Measurements from ENCODE around the gene DGLUCY. TPM values are rescaled to one million over a fixed set of nuclear protein-coding genes. Genes with fewer than 3 reads are reported as not detected.

DGLUCY gene
- total and polyA plus RNA-seq, 2 of the 8 experiments (the other 6 are each of a cell fraction or from before 2014, with no cell fraction given), result 24.9 to 31.8 TPM

DNA sequence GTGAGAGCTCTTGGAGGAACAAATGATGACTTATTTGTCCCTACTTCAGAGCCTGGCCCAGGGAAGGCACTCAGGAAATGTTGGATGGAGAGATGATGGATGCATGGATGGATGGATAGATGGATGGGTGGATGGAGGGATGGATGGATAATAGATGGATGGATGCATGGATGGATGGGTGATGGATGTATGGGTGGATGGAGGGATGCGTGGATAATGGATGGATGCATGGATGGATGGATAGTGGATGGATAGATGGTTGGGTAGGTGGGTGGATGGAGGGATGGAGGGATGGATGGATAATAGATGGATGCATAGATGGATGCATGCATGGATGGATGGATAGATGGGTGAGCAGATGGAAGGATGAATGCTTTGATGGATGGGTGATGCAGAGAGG lies 107.4 kb downstream of the DGLUCY start:
- Histone ChIP-seq H3K9me3 (ENCODE audit: insufficient read depth in 2 of 2, low read depth in 1 of 2, low read length in 1 of 2) (no peaks in the 10 kb centered on the region), H3K4me3 (ENCODE audit: extremely low read depth in 1 of 4, insufficient read depth in 2 of 4, low read depth in 3 of 4, low read length in 4 of 4) (no peak overlapping the region), H3K4ac (replicated peaks; ENCODE audit: insufficient read length, low read depth, low read length) (no peak overlapping the region), H3K79me2 (ENCODE audit: control insufficient read depth in 1 of 2, insufficient read depth in 2 of 2, low read length in 2 of 2) (no peaks in the 10 kb centered on the region), H2BK5ac (ENCODE audit: low read depth, low read length) (no peak overlapping the region), H3K4me1 (replicated peaks in 1 of 4; ENCODE audit: control insufficient read depth in 3 of 4, insufficient read depth in 4 of 4, low read length in 3 of 4) (no peaks in the 10 kb centered on the region; a peak in 1 of 7 replicates), H2AK5ac (ENCODE audit: low read depth, low read length) (no peak overlapping the region), H3K18ac (ENCODE audit: extremely low read depth, low read length) (no peak overlapping the region), H2AFZ (ENCODE audit: low read length) (no peak overlapping the region), H2BK12ac (ENCODE audit: low read depth, low read length) (no peak overlapping the region), H3K14ac (ENCODE audit: insufficient read length) (no peak overlapping the region), H3K79me1 (ENCODE audit: low read depth, low read length) (no peaks in the 10 kb centered on the region), H4K20me1 (replicated peaks in 1 of 2; ENCODE audit: control insufficient read depth in 1 of 2, insufficient read depth in 2 of 2, low read length in 2 of 2) (no peaks in the 10 kb centered on the region), H3K36me3 (ENCODE audit: control insufficient read depth in 2 of 4, insufficient read depth in 4 of 4, low read length in 3 of 4) (0 out of 8 replicates have a peak, but pooled peaks cover 0 to 3% (median 0%) of the 10 kb centered on the region in 4 experiments), H3K27me3 (replicated peaks in 1 of 4; ENCODE audit: control insufficient read depth in 3 of 4, extremely low read depth in 1 of 4, insufficient read depth in 3 of 4, low read length in 3 of 4) (no peaks in the 10 kb centered on the region; a peak in 1 of 7 replicates), H3K9ac (replicated peaks in 1 of 4; ENCODE audit: extremely low read depth in 1 of 4, low read depth in 3 of 4, low read length in 3 of 4) (no peak overlapping the region; a peak in 1 of 7 replicates), H3K23me2 (ENCODE audit: low read depth, low read length) (peaks cover 3% of the 10 kb centered on the region; the same call in 1 of the 2 replicates), H3K27ac (ENCODE audit: low read depth, low read length) (no peak overlapping the region), H4K5ac (ENCODE audit: insufficient read length, low read depth, low read length) (no peak overlapping the region), H2BK15ac (ENCODE audit: low read length) (no peak overlapping the region), H2BK120ac (replicated peaks; ENCODE audit: low read depth, low read length) (no peak overlapping the region), H4K8ac (ENCODE audit: extremely low read depth, insufficient read depth, low read length) (no peak overlapping the region), H3K4me2 (ENCODE audit: insufficient read depth in 1 of 2, low read depth in 2 of 2, low read length in 2 of 2) (no peak overlapping the region), H2BK20ac (ENCODE audit: low read length) (no peak overlapping the region), H3K56ac (replicated peaks; ENCODE audit: insufficient read length, low read depth, low read length) (no peak overlapping the region), H4K91ac (replicated peaks; ENCODE audit: insufficient read length, low read length) (no peak overlapping the region), H3K23ac (ENCODE audit: insufficient read length) (no peak overlapping the region)
- ChIA-PET CTCF (ENCODE audit: partially characterized antibody) (no interaction called here), POLR2A (ENCODE audit: partially characterized antibody) (interaction anchor here (0.9 kb wide), 1 partner anchor 9 kb away, joined by 3 read pairs; no protein-coding TSS in a partner anchor)
- no peak for DNase-seq (ENCODE audit: low read depth in 1 of 2, low spot score in 2 of 2)
- no peak for TF ChIP-seq KDM4A (IDR thresholded peaks at IDR 0.05; ENCODE audit: low read depth, low read length, severe bottlenecking)
- no peak for TF ChIP-seq TCF12 (IDR thresholded peaks at IDR 0.05; ENCODE audit: low read depth, low read length)
- no peak for TF ChIP-seq HDAC6 (IDR thresholded peaks at IDR 0.05; ENCODE audit: low read depth, low read length)
- TF ChIP-seq CTBP2 (IDR thresholded peaks at IDR 0.05; ENCODE audit: borderline replicate concordance, insufficient read depth, insufficient read length, low read length), result no peak
- TF ChIP-seq RNF2 (IDR thresholded peaks at IDR 0.05; ENCODE audit: borderline replicate concordance, low read depth, low read length, missing control alignments, poor library complexity, severe bottlenecking), result no peak
- 79% methylated on average over 1 of the region's 1 CpG; no CpG with 5 or more reads in 1 of the 2 experiments for WGBS, 2 experiments (ENCODE audit: extremely low coverage in 1 of 2, insufficient coverage in 1 of 2, insufficient read length in 1 of 2, insufficient replicate concordance in 2 of 2, low coverage in 1 of 2, low lambda C conversion rate in 2 of 2, missing lambda C conversion rate in 1 of 2)
- no peak for FAIRE-seq
